Kidney (tissue), 22 donors: ENCODE data around the gene TGFB1. TPM values are rescaled to one million over a fixed set of nuclear protein-coding genes. Genes with fewer than 3 reads are reported as not detected.

ENCODE experiments used
- DNase-seq, 5 donors: peaks; one replicate each; pipeline ENCODE4 v3.0.0-alpha.2; 2013 to 2020
- FAIRE-seq: peaks from 2 replicates; lab custom pipeline; 2012; peaks lifted over from hg19 to GRCh38; lab: Jason Lieb, UNC
- H3K27ac ChIP-seq, 2 donors: one replicate each; pipeline ENCODE4 v1.7.0; 2013; ENCODE audit warnings: low read depth in 2 of 2, low read length in 2 of 2, inconsistent platforms in 1 of 2
- H3K27me3 ChIP-seq: one replicate; pipeline ENCODE4 v1.7.1; 2013; ENCODE audit warnings: low read length, inconsistent platforms; ENCODE audit not compliant: control insufficient read depth, insufficient read depth
- H3K36me3 ChIP-seq, 3 donors: one replicate each; pipeline versions ENCODE4 v1.7.0 to v1.7.1; 2013; ENCODE audit warnings: low read length in 3 of 3, control low read depth in 1 of 3, inconsistent platforms in 1 of 3; ENCODE audit not compliant: insufficient read depth in 3 of 3, control insufficient read depth in 2 of 3
- H3K4me1 ChIP-seq, 3 donors: one replicate each; pipeline versions ENCODE4 v1.7.0 to v1.7.1; 2013; ENCODE audit warnings: low read length in 3 of 3, inconsistent platforms in 1 of 3, low read depth in 1 of 3; ENCODE audit not compliant: control insufficient read depth in 2 of 3, insufficient read depth in 2 of 3
- H3K4me3 ChIP-seq, 3 donors: one replicate each; pipeline versions ENCODE4 v1.7.0 to v1.8.1; 2013; ENCODE audit warnings: low read length in 3 of 3, control low read depth in 1 of 3, inconsistent platforms in 1 of 3
- H3K9ac ChIP-seq, 3 donors: one replicate each; pipeline versions ENCODE4 v1.7.0 to v1.7.1; 2013; ENCODE audit warnings: low read length in 3 of 3, control low read depth in 1 of 3, inconsistent platforms in 1 of 3
- H3K9me3 ChIP-seq, 3 donors: one replicate each; pipeline versions ENCODE4 v1.7.0 to v1.7.1; 2013; ENCODE audit warnings: low read length in 3 of 3, control low read depth in 1 of 3, inconsistent platforms in 1 of 3; ENCODE audit not compliant: control insufficient read depth in 2 of 3, insufficient read depth in 1 of 3
- intact Hi-C: fragments of 100-400 bp; cut with DNase I; formaldehyde crosslinking; loops from one replicate; pipeline ENCODE4 v1.11.1; 2022
- long read RNA-seq, 10 donors: library from polyadenylated mRNA in 1 of 10; unstranded in 1 of 10; transcript quantifications; one replicate each; pipeline ENCODE4 v2.0.0 and lab custom pipeline, GENCODE V29; 2021 to 2026
- polyA plus RNA-seq: library from polyadenylated mRNA; stranded (reverse); fragments of 350-450 nt; fragmentation: Illumina TruSeq; extraction: RNeasy Lipid Tissue Mini Kit (QIAGEN cat#74804); gene quantifications from one replicate; pipeline ENCODE4 v1.2.3, GENCODE V29; 2014; ENCODE audit warnings: low read depth, low replicate concordance; ENCODE audit not compliant: insufficient read depth
- total RNA-seq: library from RNA; stranded (reverse); fragmentation: NEBNext Ultra II Directional; extraction: Animal tissue kit (Norgen Biotek cat#: 25700); gene quantifications from one replicate; pipeline ENCODE4 v1.2.1, GENCODE V29; 2021
- TF ChIP-seq, protein P1 (sequence below): IDR thresholded peaks from 3 replicates; pipeline ENCODE4 v1.5.1; 2012; ENCODE audit warnings: mild to moderate bottlenecking, moderate library complexity, borderline replicate concordance; ENCODE audit not compliant: insufficient read depth; ENCODE audit errors: extremely low read depth
- donor health status: control.
- donor health status: control.
- donor health status: control.
- donor health status: control.
- donor health status: control.
- donor health status: DM: yes; HTN: yes; CAD: no.
- donor health status: Normal renal cell carcinoma (clear cell type).

The TGFB1 gene
- total RNA-seq (48.0 TPM), polyA plus RNA-seq (19.1 TPM)
- long read RNA-seq, donor 1, transcript TGFB1-201 (7 exons, 2,769 nt), result major isoform, 13 of 18 reads
- long read RNA-seq, donor 1, partial matches to known transcripts, result 5 of 18 reads
- long read RNA-seq, donor 1, other reads (novel, unspliced or antisense), result 0 of 18 reads
- long read RNA-seq, donor 2, transcript TGFB1-201 (7 exons, 2,769 nt), result major isoform, 6 of 146 reads
- long read RNA-seq, donor 2, partial matches to known transcripts, result 125 of 146 reads
- long read RNA-seq, donor 2, other reads (novel, unspliced or antisense), result 15 of 146 reads
- long read RNA-seq, donor 3, transcript TGFB1-201 (7 exons, 2,769 nt), result major isoform, 6 of 441 reads
- long read RNA-seq, donor 3, partial matches to known transcripts, result 435 of 441 reads
- long read RNA-seq, donor 3, other reads (novel, unspliced or antisense), result 0 of 441 reads
- long read RNA-seq, donor 4, transcript TGFB1-201 (7 exons, 2,769 nt), result major isoform, 14 of 14 reads
- long read RNA-seq, donor 4, partial matches to known transcripts, result 0 of 14 reads
- long read RNA-seq, donor 4, other reads (novel, unspliced or antisense), result 0 of 14 reads
- long read RNA-seq, donor 5, partial matches to known transcripts, result 6 of 7 reads
- long read RNA-seq, donor 5, other reads (novel, unspliced or antisense), result 0 of 7 reads
- long read RNA-seq, donor 6, partial matches to known transcripts, result 0 of 3 reads
- long read RNA-seq, donor 6, other reads (novel, unspliced or antisense), result 0 of 3 reads
- long read RNA-seq, donor 7, transcript TGFB1-201 (7 exons, 2,769 nt), result major isoform, 35 of 48 reads
- long read RNA-seq, donor 7, partial matches to known transcripts, result 2 of 48 reads
- long read RNA-seq, donor 7, other reads (novel, unspliced or antisense), result 11 of 48 reads
- long read RNA-seq, donor 8, transcript TGFB1-201 (7 exons, 2,769 nt), result major isoform, 12 of 28 reads
- long read RNA-seq, donor 8, partial matches to known transcripts, result 16 of 28 reads
- long read RNA-seq, donor 8, other reads (novel, unspliced or antisense), result 0 of 28 reads
- long read RNA-seq, donor 9, transcript TGFB1-201 (7 exons, 2,769 nt), result major isoform, 6 of 6 reads
- long read RNA-seq, donor 9, partial matches to known transcripts, result 0 of 6 reads
- long read RNA-seq, donor 9, other reads (novel, unspliced or antisense), result 0 of 6 reads
- long read RNA-seq, donor 10, transcript TGFB1-201 (7 exons, 2,769 nt), result major isoform, 8 of 57 reads
- long read RNA-seq, donor 10, partial matches to known transcripts, result 49 of 57 reads
- long read RNA-seq, donor 10, other reads (novel, unspliced or antisense), result 0 of 57 reads

DNA sequence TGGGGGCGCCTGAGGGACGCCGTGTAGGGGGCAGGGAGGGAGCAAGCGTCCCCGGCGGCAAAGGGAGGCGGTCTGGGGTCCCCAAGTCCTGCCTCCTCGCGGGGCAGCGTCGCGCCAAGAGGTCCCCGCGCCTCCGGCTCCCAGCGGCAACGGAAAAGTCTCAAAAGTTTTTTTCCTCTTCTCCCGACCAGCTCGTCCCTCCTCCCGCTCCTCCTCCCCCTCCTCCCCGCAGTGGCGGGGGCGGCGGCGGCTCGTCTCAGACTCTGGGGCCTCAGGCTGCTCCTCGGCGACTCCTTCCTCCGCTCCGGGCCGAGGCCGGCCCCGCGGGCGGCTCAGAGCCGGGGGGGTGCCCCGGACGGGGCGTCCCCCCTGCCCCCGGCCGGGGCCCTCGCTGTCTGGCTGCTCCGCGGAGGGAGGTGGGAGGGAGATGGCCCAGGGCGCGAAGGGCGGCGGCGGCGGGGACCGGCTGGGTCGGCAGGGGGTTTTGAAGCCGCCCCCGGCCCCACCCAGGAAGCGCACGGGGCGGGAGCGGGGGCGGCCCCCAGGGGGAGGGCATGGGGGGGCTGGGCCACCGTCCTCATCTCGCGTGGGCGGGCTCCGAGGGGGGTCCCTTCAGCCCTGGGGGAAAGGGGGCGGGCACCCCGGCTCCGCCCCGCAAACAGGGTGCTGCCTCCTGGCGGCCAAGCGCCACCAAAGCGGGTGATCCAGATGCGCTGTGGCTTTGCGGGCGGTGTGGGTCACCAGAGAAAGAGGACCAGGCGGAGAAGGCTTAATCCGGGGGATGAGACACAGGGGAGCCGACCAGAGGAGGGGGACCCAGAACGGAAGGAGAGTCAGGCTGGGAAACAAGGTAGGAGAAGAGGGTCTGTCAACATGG lies at the start of gene TGFB1:
Gene TGFB1, minus strand, starts transcription at position 457 of the 877 bp plus-strand sequence. CDS start 878 bp downstream, outside the sequence.
- peak within 1 kb of the TSS; percentile 43 to 80 for H3K27ac ChIP-seq
- H3K9ac ChIP-seq, result peak within 1 kb of the TSS; percentile 36 to 69 (median 60)
- peak within 1 kb of the TSS; percentile 56 to 74 (median 71) for H3K4me3 ChIP-seq
- TF ChIP-seq, protein P1, sequence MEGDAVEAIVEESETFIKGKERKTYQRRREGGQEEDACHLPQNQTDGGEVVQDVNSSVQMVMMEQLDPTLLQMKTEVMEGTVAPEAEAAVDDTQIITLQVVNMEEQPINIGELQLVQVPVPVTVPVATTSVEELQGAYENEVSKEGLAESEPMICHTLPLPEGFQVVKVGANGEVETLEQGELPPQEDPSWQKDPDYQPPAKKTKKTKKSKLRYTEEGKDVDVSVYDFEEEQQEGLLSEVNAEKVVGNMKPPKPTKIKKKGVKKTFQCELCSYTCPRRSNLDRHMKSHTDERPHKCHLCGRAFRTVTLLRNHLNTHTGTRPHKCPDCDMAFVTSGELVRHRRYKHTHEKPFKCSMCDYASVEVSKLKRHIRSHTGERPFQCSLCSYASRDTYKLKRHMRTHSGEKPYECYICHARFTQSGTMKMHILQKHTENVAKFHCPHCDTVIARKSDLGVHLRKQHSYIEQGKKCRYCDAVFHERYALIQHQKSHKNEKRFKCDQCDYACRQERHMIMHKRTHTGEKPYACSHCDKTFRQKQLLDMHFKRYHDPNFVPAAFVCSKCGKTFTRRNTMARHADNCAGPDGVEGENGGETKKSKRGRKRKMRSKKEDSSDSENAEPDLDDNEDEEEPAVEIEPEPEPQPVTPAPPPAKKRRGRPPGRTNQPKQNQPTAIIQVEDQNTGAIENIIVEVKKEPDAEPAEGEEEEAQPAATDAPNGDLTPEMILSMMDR, result peak; percentile 73
- FAIRE-seq (no peak), DNase-seq (peak; percentile 74 to 96 (median 87))
- no peaks in the 10 kb centered on the region for H3K36me3 ChIP-seq
- H3K9me3 ChIP-seq, result no peaks in the 10 kb centered on the region
- H3K4me1 ChIP-seq, result peaks cover 0 to 21% (median 3%) of the 10 kb centered on the region in 3 donors
- intact Hi-C loops, result no loop called here
- H3K27me3 ChIP-seq, result no peaks in the 10 kb centered on the region

DNA sequence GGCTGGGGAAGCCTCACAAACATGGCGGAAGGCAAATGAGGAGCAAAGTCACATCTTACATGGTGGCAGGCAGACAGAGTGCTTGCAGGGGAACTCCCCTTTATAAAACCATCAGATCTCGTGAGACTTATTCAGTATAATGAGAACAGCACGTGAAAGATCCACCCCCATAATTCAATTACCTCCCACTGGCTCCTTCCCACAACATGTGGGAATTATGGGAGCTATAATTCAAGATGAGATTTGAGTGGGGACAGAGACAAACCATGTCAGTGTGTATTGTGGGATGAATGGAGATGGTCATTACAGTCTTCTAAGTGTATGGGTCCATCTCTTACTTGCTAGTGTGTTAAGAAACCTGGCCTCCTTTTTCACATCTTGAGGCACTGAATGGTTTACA lies 48.3 kb upstream of the TGFB1 start:
- DNase-seq (no peak), FAIRE-seq (no peak)
- H3K27me3 ChIP-seq, result no peaks in the 10 kb centered on the region
- H3K27ac ChIP-seq, result no peak overlapping the region
- no peaks in the 10 kb centered on the region for H3K9me3 ChIP-seq
- intact Hi-C loops, result no loop called here
- no peak overlapping the region for H3K4me3 ChIP-seq
- H3K36me3 ChIP-seq, result peaks cover 0 to 3% (median 0%) of the 10 kb centered on the region in 3 donors
- H3K9ac ChIP-seq, result no peak overlapping the region
- H3K4me1 ChIP-seq, result peaks cover 0 to 19% (median 7%) of the 10 kb centered on the region in 3 donors
- TF ChIP-seq, protein P1, result no peak

DNA sequence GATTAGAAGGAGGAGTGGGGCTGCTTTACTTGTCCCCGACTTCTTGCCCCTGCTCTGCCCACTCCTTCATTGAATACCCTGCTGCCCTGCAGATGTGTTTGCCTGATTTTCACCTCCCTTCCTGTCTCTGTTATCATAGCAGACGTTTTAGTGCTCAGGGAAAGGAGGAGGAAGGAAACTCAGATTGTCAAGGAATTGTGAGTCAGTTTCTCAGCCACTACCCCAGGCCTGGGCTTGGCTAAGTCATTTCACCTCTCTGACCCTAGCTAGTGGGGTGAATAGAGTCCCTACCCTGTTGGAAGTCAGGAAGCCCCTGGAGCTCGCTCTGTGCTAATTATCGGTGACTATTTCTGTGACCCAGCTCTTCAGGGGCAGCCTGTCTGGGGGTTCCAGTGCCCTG lies 47.8 kb upstream of the TGFB1 start:
- no peak overlapping the region for H3K9ac ChIP-seq
- no peaks in the 10 kb centered on the region for H3K27me3 ChIP-seq
- no peak overlapping the region for H3K4me3 ChIP-seq
- H3K36me3 ChIP-seq, result peaks cover 0 to 3% (median 0%) of the 10 kb centered on the region in 3 donors
- H3K9me3 ChIP-seq, result no peaks in the 10 kb centered on the region
- no peak overlapping the region for H3K27ac ChIP-seq
- no peak for DNase-seq
- intact Hi-C loops, result no loop called here
- FAIRE-seq, result no peak
- TF ChIP-seq, protein P1, result no peak
- H3K4me1 ChIP-seq, result peaks cover 0 to 23% (median 7%) of the 10 kb centered on the region in 3 donors
